C4-2B (cell line): ENCODE results near the gene ZFYVE9.

Experiments
- H3K27ac ChIP-seq: fragments of 450-650 bp; 2 replicates; pipeline ENCODE4 v1.5.1; 2017
- ZFX ChIP-seq: fragments of 450-650 bp; IDR thresholded peaks from 2 replicates; pipeline ENCODE4 v1.6.1; 2017
- TF ChIP-seq, protein P1 (sequence below): fragments of 450-650 bp; conservative IDR thresholded peaks from 2 replicates; pipeline ENCODE4 v1.5.1; 2017; ENCODE audit warnings: mild to moderate bottlenecking

Gene ZFYVE9

DNA sequence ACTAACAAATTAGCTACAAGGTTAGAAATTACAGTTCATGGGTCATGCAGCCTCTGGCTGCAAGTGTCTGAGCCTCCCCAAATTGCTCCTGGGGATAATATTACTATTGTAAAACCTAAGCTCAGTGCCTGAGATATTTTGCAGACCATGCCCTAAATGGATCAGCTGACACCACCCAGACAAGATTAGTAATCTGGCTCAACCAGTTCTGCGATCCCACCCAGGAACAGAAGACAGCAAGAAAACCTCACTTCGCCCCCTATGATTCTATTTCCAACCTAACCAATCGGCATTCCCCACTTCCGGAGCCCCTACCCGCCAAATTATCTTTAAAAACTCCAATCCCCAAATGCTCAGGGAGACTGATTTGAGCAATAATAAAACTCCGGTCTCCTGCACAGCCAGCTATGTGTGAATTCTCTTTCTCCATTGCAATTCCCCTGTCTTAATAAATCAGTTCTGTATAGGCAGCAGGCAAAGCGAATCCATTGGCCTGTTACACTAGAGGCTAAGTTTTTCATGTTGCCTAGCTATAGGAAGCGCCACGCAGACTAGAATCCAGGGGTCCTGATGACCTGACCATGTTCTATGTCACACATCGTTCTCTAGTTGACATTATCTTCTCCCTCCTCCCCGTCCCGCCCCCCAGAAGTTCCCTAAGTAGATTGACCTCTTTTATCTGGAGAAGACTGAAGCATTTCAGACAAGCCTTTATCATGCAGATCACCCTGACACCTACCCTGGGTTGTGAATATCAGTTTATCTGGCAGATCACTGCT lies 22.4 kb upstream of the ZFYVE9 start:
- no peak overlapping the region for H3K27ac ChIP-seq
- TF ChIP-seq ZFX = no peak
- TF ChIP-seq, protein P1, sequence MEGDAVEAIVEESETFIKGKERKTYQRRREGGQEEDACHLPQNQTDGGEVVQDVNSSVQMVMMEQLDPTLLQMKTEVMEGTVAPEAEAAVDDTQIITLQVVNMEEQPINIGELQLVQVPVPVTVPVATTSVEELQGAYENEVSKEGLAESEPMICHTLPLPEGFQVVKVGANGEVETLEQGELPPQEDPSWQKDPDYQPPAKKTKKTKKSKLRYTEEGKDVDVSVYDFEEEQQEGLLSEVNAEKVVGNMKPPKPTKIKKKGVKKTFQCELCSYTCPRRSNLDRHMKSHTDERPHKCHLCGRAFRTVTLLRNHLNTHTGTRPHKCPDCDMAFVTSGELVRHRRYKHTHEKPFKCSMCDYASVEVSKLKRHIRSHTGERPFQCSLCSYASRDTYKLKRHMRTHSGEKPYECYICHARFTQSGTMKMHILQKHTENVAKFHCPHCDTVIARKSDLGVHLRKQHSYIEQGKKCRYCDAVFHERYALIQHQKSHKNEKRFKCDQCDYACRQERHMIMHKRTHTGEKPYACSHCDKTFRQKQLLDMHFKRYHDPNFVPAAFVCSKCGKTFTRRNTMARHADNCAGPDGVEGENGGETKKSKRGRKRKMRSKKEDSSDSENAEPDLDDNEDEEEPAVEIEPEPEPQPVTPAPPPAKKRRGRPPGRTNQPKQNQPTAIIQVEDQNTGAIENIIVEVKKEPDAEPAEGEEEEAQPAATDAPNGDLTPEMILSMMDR = no peak

DNA sequence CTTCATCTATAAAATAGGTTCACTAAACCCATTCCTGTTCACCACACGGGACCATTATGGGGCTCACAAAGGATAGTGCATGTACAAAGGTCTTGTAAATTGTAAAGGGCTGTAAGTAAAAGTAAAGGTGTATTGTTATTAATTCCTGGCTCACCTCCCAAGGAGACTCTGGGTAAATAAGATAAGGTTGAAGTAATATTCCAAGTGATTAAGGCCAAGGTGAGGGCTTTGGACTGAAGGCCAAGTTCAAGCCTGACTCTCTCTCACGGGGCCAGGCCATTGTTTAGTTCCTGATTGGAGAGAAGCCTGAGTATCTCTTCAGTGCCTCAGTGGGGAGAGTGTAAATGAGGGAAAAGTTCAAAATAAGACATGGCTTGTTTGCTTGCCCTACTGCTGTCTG lies 19.5 kb upstream of the ZFYVE9 start:
- H3K27ac ChIP-seq = no peak overlapping the region
- TF ChIP-seq, protein P1 = no peak
- no peak for TF ChIP-seq ZFX

DNA sequence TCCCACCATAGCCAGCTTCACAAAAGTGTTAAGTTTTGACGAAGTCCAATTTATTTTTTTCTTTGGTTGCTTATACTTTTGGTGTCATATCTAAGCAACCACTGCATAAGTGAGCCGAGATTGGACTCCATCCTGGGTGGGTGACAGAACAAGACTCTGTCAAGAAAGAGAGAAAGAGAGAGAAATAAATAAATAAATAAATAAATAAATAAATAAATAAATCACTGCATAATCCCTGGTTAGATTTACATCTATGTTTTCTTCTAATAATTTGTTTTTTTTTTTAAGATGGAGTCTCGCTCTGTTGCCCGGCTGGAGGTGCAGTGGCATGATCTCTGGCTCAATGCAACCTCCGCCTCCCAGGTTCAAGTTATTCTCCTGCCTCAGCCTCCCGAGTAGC lies 18.3 kb upstream of the ZFYVE9 start:
- no peak overlapping the region for H3K27ac ChIP-seq
- no peak for TF ChIP-seq ZFX
- TF ChIP-seq, protein P1 = no peak

DNA sequence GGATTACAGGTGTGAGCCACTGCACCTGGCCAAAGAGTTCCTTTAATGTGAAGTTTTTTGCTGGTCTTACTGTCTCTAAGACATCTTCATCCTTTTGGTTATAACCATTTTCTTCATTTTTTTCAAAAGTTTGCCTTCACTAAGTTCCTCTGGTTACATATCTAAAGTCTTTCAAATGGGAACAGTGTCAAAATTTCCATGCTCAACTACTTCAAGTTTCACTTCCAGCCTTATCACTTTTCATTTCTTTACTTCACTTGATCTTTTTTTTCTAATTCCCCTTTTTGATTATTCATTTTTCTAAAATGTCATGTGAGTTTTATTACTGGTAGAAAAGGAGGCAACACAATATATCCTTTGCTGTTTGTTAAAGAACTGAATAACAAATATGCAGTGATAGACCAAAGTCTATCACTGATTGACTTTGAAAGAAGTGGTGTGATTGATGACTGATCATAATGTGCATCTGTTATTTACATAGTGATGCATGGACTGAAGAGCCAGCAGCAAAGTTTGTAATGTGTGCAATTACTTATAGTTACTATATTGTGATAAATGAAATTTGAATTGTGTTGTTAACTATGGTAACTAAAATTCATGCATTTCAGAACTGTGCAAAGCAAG lies 16.0 kb upstream of the ZFYVE9 start:
- no peak for TF ChIP-seq ZFX
- TF ChIP-seq, protein P1 = no peak
- H3K27ac ChIP-seq = no peak overlapping the region

DNA sequence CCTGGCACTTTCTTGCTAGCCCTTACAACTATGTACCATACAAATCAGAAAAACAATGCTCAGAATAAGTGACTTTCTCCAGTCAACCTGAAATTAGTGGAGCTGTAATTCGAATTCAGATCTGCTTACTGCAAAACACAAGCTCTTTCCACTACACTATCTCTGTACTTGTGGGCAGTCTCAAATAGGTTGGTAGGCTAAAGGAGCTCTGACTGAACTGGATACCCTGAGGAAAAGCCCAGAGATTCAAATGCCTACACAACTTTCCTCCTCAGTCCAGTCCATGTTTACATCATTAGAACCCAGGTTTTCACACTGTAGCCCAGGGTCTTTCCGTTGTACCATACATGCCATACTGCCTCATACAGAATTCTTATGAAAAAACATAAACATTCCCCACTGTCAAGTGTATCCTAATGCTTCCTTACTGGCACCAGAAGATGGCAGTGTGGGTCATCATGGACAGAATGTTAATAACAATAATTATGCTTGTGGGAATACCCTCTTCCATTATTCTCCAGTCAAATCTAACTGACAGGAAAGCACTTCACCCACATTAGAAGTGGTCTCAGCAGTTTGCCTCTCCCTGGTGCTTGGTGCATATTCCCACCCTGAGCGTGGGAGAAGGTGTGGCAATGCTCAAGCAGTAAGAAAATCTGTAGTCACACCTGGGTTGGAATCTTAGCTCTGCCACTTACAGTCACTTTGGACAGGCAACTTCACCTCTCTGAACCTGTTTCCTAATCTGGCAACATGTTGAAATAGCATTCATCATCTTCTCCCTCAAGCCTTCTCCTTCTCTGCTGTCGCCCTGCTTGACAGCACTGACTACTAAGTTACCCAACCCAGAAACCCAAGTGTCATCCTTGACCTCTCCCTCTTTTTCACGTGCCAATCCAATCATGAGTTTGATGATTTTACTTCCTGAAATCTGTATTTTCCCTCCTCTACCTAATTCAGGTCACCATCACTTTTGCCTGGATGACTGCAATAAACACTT lies 14.4 kb upstream of the ZFYVE9 start:
- TF ChIP-seq ZFX = no peak
- TF ChIP-seq, protein P1 = peak; percentile 88
- no peak overlapping the region for H3K27ac ChIP-seq

DNA sequence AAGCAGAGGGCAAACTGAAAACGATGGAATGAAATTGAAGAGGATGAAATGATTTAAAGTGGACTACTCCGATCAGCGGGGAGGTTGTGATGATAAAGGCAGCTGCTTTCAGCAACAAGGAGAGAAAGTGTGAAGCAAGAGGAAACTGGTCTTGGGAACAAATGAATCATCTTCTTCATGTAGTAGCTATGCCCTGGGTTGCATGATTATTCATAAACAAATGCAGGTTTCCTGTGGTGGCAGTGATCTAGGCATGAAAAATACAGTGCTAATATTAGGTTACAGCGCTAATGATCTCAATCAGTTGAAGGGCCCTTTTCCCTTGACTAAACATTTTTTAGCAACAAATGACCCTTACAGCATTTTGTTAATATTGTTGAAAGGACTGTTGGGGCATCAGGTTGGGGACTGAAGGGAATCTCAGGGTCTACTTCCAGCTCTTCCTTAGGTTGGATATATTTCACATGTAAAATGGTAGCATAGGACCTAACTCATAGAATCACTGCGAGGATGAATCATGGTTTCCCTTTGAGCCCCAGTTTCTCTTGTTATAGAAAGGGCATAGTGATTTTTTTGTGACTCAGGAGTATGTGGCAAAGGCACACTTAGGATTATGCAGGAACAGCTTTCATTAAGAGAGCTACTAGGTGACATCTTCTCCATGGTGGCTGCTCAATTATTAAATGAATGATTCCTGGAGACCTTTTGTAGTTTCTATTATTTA lies 1.9 kb upstream of the ZFYVE9 start:
- no peak for TF ChIP-seq ZFX
- TF ChIP-seq, protein P1 = no peak
- no peak overlapping the region for H3K27ac ChIP-seq
